ENCODE measurements around the gene AMPH.

DNA sequence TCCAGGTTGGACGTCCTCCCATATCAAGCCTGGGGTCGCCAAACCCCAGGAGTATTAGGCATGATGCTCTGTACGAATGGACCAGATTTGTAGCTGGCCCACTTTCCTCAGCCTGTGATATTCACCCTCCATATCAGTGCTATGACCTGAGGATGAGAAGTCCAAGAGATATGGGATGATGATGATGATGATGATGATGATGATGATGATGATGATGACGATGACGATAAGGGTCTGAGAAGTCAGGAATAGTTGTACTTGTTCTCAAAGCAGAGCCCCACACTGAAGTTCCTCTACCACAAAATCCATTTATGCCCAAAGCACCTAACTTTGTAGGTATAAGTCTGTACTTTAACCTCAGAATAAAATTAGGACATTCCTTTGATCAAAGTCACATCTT, 50.7 kb downstream of the AMPH start:
- TF ChIP-seq RAD21 (IDR thresholded peaks at IDR 0.05; ENCODE audit: low read length) (no peak), MAFK (IDR thresholded peaks at IDR 0.05; ENCODE audit: low read depth, low read length) (no peak), RFX5 (IDR thresholded peaks at IDR 0.05; ENCODE audit: low read depth, low read length) (no peak), POLR2A (IDR thresholded peaks at IDR 0.05; ENCODE audit: low read depth, low read length) (no peak)
- TF ChIP-seq, protein P1, sequence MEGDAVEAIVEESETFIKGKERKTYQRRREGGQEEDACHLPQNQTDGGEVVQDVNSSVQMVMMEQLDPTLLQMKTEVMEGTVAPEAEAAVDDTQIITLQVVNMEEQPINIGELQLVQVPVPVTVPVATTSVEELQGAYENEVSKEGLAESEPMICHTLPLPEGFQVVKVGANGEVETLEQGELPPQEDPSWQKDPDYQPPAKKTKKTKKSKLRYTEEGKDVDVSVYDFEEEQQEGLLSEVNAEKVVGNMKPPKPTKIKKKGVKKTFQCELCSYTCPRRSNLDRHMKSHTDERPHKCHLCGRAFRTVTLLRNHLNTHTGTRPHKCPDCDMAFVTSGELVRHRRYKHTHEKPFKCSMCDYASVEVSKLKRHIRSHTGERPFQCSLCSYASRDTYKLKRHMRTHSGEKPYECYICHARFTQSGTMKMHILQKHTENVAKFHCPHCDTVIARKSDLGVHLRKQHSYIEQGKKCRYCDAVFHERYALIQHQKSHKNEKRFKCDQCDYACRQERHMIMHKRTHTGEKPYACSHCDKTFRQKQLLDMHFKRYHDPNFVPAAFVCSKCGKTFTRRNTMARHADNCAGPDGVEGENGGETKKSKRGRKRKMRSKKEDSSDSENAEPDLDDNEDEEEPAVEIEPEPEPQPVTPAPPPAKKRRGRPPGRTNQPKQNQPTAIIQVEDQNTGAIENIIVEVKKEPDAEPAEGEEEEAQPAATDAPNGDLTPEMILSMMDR (conservative IDR thresholded peaks at IDR 0.05; ENCODE audit: low read depth, low read length): no peak
- TF ChIP-seq, protein P2, sequence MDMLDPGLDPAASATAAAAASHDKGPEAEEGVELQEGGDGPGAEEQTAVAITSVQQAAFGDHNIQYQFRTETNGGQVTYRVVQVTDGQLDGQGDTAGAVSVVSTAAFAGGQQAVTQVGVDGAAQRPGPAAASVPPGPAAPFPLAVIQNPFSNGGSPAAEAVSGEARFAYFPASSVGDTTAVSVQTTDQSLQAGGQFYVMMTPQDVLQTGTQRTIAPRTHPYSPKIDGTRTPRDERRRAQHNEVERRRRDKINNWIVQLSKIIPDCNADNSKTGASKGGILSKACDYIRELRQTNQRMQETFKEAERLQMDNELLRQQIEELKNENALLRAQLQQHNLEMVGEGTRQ (IDR thresholded peaks at IDR 0.05; ENCODE audit: low read depth, low read length): no peak
